ENCODE measurements around the gene OR9A4.

DNA sequence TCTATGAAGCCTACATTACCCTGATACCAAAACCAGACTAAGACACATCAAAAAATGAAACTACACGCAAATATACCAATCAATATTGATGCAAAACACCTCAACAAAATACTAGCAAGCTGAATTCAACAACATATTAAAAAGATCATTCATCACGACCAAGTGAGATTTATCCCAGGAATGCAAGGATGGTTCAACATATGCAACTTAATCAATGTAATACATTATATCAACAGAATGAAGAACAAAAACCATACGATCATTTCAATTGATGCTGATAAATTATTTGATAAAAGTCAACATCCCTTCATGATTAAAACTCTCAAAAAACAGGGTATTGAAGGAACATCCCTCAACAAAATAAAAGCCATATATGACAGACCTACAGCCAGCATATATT is 24.9 kb downstream of the OR9A4 start:
- TF ChIP-seq, protein P1, sequence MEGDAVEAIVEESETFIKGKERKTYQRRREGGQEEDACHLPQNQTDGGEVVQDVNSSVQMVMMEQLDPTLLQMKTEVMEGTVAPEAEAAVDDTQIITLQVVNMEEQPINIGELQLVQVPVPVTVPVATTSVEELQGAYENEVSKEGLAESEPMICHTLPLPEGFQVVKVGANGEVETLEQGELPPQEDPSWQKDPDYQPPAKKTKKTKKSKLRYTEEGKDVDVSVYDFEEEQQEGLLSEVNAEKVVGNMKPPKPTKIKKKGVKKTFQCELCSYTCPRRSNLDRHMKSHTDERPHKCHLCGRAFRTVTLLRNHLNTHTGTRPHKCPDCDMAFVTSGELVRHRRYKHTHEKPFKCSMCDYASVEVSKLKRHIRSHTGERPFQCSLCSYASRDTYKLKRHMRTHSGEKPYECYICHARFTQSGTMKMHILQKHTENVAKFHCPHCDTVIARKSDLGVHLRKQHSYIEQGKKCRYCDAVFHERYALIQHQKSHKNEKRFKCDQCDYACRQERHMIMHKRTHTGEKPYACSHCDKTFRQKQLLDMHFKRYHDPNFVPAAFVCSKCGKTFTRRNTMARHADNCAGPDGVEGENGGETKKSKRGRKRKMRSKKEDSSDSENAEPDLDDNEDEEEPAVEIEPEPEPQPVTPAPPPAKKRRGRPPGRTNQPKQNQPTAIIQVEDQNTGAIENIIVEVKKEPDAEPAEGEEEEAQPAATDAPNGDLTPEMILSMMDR (IDR thresholded peaks at IDR 0.05) = no peak
- TF ChIP-seq POLR2A (IDR thresholded peaks at IDR 0.05) = no peak

Data from ovary (tissue), 3 donors.